Measurements from ENCODE around the gene PRKAR2B. TPM values are rescaled to one million over a fixed set of nuclear protein-coding genes. Genes with fewer than 3 reads are reported as not detected.
A peak's percentile ranks its signal among the peaks of the same experiment; 100 is the strongest.

PRKAR2B gene
- total RNA-seq, 1 donor from 2014 or later = 43.4 TPM

- Histone ChIP-seq H2AFZ (replicated peaks) (no peak overlapping the region), H3K9ac (no peak overlapping the region), H3K4me1 (peaks cover 6% of the 10 kb centered on the region), H3K9me3 (ENCODE audit: low read depth) (no peaks in the 10 kb centered on the region), H3K4me2 (no peak overlapping the region), H3K36me3 (no peaks in the 10 kb centered on the region), H3K27me3 (no peaks in the 10 kb centered on the region), H3K4me3 (no peak overlapping the region), H3K27ac (no peak overlapping the region), H3K79me2 (ENCODE audit: low read depth) (no peaks in the 10 kb centered on the region), H4K20me1 (ENCODE audit: low read depth) (peaks cover 15% of the 10 kb centered on the region), H3F3A (ENCODE audit: low read depth) (no peaks in the 10 kb centered on the region)
- TF ChIP-seq EZH2 (IDR thresholded peaks at IDR 0.05) (no peak), EZH2phosphoT487 (IDR thresholded peaks at IDR 0.05) (no peak), CTCF (IDR thresholded peaks at IDR 0.05) (no peak)
- no peaks in the 10 kb centered on the region for H3K9me3 Mint-ChIP-seq
- no peak overlapping the region for H3K27ac Mint-ChIP-seq
- no peaks in the 10 kb centered on the region for H3K36me3 Mint-ChIP-seq
- peaks cover 18% of the 10 kb centered on the region for H3K4me1 Mint-ChIP-seq
- no peak overlapping the region for H3K4me3 Mint-ChIP-seq
- peaks cover 2% of the 10 kb centered on the region for H3K27me3 Mint-ChIP-seq (ENCODE audit: insufficient read depth, low read depth)
- DNase-seq (ENCODE audit: low spot score) = no peak
These were observed 73.8 kb downstream of the PRKAR2B start for GRCh38 chr7:107118109-107118900.

- Mint-ChIP-seq H3K4me3 (no peak overlapping the region), H3K27ac (no peak overlapping the region), H3K9me3 (no peaks in the 10 kb centered on the region), H3K4me1 (peaks cover 18% of the 10 kb centered on the region), H3K36me3 (no peaks in the 10 kb centered on the region), H3K27me3 (ENCODE audit: insufficient read depth, low read depth) (no peaks in the 10 kb centered on the region)
- Histone ChIP-seq H3K27ac (no peak overlapping the region), H3K27me3 (no peaks in the 10 kb centered on the region), H3K4me1 (peaks cover 6% of the 10 kb centered on the region), H3K79me2 (ENCODE audit: low read depth) (no peaks in the 10 kb centered on the region), H2AFZ (replicated peaks) (no peak overlapping the region), H4K20me1 (ENCODE audit: low read depth) (peaks cover 15% of the 10 kb centered on the region), H3K36me3 (no peaks in the 10 kb centered on the region), H3K9ac (no peak overlapping the region), H3K4me2 (no peak overlapping the region), H3F3A (ENCODE audit: low read depth) (no peaks in the 10 kb centered on the region), H3K4me3 (no peak overlapping the region), H3K9me3 (ENCODE audit: low read depth) (no peaks in the 10 kb centered on the region)
- DNase-seq (ENCODE audit: low spot score) = no peak
- TF ChIP-seq CTCF (IDR thresholded peaks at IDR 0.05) (no peak), EZH2phosphoT487 (IDR thresholded peaks at IDR 0.05) (no peak)
These were observed 75.0 kb downstream of the PRKAR2B start for GRCh38 chr7:107119376-107120105.

- no peak for DNase-seq (ENCODE audit: low spot score)
- Histone ChIP-seq H3F3A (ENCODE audit: low read depth) (no peaks in the 10 kb centered on the region), H3K9me3 (ENCODE audit: low read depth) (no peaks in the 10 kb centered on the region), H3K79me2 (ENCODE audit: low read depth) (no peaks in the 10 kb centered on the region), H4K20me1 (ENCODE audit: low read depth) (peaks cover 15% of the 10 kb centered on the region), H3K27ac (no peak overlapping the region), H3K36me3 (no peaks in the 10 kb centered on the region), H3K27me3 (no peaks in the 10 kb centered on the region), H3K9ac (no peak overlapping the region), H3K4me2 (no peak overlapping the region), H3K4me1 (peaks cover 6% of the 10 kb centered on the region), H2AFZ (replicated peaks) (no peak overlapping the region), H3K4me3 (no peak overlapping the region)
- no peaks in the 10 kb centered on the region for H3K36me3 Mint-ChIP-seq
- no peaks in the 10 kb centered on the region for H3K9me3 Mint-ChIP-seq
- TF ChIP-seq EZH2 (IDR thresholded peaks at IDR 0.05) (no peak), CTCF (IDR thresholded peaks at IDR 0.05) (no peak), EZH2phosphoT487 (IDR thresholded peaks at IDR 0.05) (no peak)
- H3K4me3 Mint-ChIP-seq = no peak overlapping the region
- peaks cover 18% of the 10 kb centered on the region for H3K4me1 Mint-ChIP-seq
- H3K27ac Mint-ChIP-seq = peak overlapping the region; percentile 46
- no peaks in the 10 kb centered on the region for H3K27me3 Mint-ChIP-seq (ENCODE audit: insufficient read depth, low read depth)
These were observed 78.0 kb downstream of the PRKAR2B start for GRCh38 chr7:107122486-107122911.

All from neural progenitor cell (in vitro differentiated cells).